ENCODE results near the gene RIPOR2.

The RIPOR2 gene

GRCh38 chr6:24848461-24848860 is 87.3 kb downstream of the RIPOR2 start:
- no peak overlapping the region for H3K4me3 ChIP-seq (ENCODE audit: low read depth, low read length)
- DNase-seq (ENCODE audit: low read depth, low spot score), result no peak
- in situ Hi-C loops (cut with HindIII; ENCODE audit: low sequenced_read_pairs), result no loop called here
- TF ChIP-seq CTCF (IDR thresholded peaks at IDR 0.05; ENCODE audit: low read depth, low read length), result no peak

- DNase-seq (ENCODE audit: low read depth, low spot score), result no peak
- no peak overlapping the region for H3K4me3 ChIP-seq (ENCODE audit: low read depth, low read length)
- in situ Hi-C loops (cut with HindIII; ENCODE audit: low sequenced_read_pairs), result no loop called here
Observed at GRCh38 chr6:24847402-24847801, 88.4 kb downstream of the RIPOR2 start.

GRCh38 chr6:24845578-24845977 is 90.2 kb downstream of the RIPOR2 start:
- no peak for TF ChIP-seq CTCF (IDR thresholded peaks at IDR 0.05; ENCODE audit: low read depth, low read length)

More at GRCh38 chr6:24847402-24847801, 88.4 kb downstream of the RIPOR2 start:
- TF ChIP-seq CTCF (IDR thresholded peaks at IDR 0.05; ENCODE audit: low read depth, low read length), result no peak

GRCh38 chr6:24844903-24845302 is 90.9 kb downstream of the RIPOR2 start:
- no peak for DNase-seq (ENCODE audit: low read depth, low spot score)
- H3K4me3 ChIP-seq (ENCODE audit: low read depth, low read length), result no peak overlapping the region
- in situ Hi-C loops (cut with HindIII; ENCODE audit: low sequenced_read_pairs), result no loop called here
- no peak for TF ChIP-seq CTCF (IDR thresholded peaks at IDR 0.05; ENCODE audit: low read depth, low read length)

More at GRCh38 chr6:24845578-24845977, 90.2 kb downstream of the RIPOR2 start:
- no peak overlapping the region for H3K4me3 ChIP-seq (ENCODE audit: low read depth, low read length)
- in situ Hi-C loops (cut with HindIII; ENCODE audit: low sequenced_read_pairs), result no loop called here
- no peak for DNase-seq (ENCODE audit: low read depth, low spot score)

GRCh38 chr6:24844061-24844460 is 91.7 kb downstream of the RIPOR2 start:
- H3K4me3 ChIP-seq (ENCODE audit: low read depth, low read length), result no peak overlapping the region
- in situ Hi-C loops (cut with HindIII; ENCODE audit: low sequenced_read_pairs), result no loop called here
- no peak for DNase-seq (ENCODE audit: low read depth, low spot score)
- no peak for TF ChIP-seq CTCF (IDR thresholded peaks at IDR 0.05; ENCODE audit: low read depth, low read length)

- H3K4me3 ChIP-seq (ENCODE audit: low read depth, low read length), result no peak overlapping the region
- in situ Hi-C loops (cut with HindIII; ENCODE audit: low sequenced_read_pairs), result no loop called here
- no peak for TF ChIP-seq CTCF (IDR thresholded peaks at IDR 0.05; ENCODE audit: low read depth, low read length)
- DNase-seq (ENCODE audit: low read depth, low spot score), result no peak
Observed at GRCh38 chr6:24840187-24840586, 95.6 kb downstream of the RIPOR2 start.

- in situ Hi-C loops (cut with HindIII; ENCODE audit: low sequenced_read_pairs), result no loop called here
- no peak for TF ChIP-seq CTCF (IDR thresholded peaks at IDR 0.05; ENCODE audit: low read depth, low read length)
- DNase-seq (ENCODE audit: low read depth, low spot score), result no peak
- no peak overlapping the region for H3K4me3 ChIP-seq (ENCODE audit: low read depth, low read length)
Observed at GRCh38 chr6:24838994-24839393, 96.8 kb downstream of the RIPOR2 start.

Data from astrocyte of the spinal cord (primary cell).